ENCODE measurements around the gene BHLHA9.

The BHLHA9 gene

DNA sequence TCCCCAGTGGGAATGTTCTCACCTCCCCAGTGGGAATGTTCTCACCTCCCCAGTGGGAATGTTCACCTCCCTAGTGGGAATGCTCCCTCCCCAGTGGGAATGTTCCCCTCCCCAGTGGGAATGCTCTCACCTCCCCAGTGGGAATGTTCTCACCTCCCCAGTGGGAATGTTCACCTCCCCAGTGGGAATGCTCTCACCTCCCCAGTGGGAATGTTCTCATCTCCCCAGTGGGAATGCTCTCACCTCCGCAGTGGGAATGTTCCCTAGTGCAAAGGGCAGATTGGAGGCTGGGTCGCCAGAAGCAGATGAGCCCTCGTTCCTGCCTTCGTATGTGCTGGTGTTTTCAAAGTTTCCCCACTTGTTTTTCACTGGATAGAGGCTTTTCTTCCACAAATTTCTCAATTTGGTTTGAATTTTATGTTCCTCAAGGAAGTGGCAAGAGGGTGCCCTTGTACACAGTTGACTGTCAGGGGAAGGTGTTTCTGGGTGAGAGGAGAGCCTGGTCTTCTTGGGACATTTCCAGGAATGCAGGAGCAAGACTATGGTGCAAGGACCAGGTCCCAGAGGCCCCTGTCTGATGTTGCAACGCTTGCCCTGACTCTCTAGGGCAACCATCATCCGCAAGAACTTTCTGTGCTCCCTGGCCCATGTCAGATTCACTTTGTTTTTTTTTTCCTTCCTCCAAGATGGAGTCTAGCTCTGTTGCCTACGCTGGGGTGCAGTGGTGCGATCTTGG lies 43.2 kb downstream of the BHLHA9 start:
- TF ChIP-seq POLR2AphosphoS5 (IDR thresholded peaks at IDR 0.05; ENCODE audit: low read depth, low read length): no peak
- TF ChIP-seq SIN3A (IDR thresholded peaks at IDR 0.05; ENCODE audit: borderline replicate concordance, insufficient read depth, low read length): no peak
- no peak for TF ChIP-seq FOXP2 (optimal IDR thresholded peaks at IDR 0.05; ENCODE audit: borderline replicate concordance, extremely low read depth, extremely low read length, insufficient read depth)
- no peak for TF ChIP-seq TAF1 (IDR thresholded peaks at IDR 0.05; ENCODE audit: borderline replicate concordance, insufficient read depth, low read length)
- TF ChIP-seq, protein P1, sequence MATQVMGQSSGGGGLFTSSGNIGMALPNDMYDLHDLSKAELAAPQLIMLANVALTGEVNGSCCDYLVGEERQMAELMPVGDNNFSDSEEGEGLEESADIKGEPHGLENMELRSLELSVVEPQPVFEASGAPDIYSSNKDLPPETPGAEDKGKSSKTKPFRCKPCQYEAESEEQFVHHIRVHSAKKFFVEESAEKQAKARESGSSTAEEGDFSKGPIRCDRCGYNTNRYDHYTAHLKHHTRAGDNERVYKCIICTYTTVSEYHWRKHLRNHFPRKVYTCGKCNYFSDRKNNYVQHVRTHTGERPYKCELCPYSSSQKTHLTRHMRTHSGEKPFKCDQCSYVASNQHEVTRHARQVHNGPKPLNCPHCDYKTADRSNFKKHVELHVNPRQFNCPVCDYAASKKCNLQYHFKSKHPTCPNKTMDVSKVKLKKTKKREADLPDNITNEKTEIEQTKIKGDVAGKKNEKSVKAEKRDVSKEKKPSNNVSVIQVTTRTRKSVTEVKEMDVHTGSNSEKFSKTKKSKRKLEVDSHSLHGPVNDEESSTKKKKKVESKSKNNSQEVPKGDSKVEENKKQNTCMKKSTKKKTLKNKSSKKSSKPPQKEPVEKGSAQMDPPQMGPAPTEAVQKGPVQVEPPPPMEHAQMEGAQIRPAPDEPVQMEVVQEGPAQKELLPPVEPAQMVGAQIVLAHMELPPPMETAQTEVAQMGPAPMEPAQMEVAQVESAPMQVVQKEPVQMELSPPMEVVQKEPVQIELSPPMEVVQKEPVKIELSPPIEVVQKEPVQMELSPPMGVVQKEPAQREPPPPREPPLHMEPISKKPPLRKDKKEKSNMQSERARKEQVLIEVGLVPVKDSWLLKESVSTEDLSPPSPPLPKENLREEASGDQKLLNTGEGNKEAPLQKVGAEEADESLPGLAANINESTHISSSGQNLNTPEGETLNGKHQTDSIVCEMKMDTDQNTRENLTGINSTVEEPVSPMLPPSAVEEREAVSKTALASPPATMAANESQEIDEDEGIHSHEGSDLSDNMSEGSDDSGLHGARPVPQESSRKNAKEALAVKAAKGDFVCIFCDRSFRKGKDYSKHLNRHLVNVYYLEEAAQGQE (IDR thresholded peaks at IDR 0.05; ENCODE audit: insufficient read depth in 1 of 2, low read depth in 2 of 2, low read length in 2 of 2): no peak

DNA sequence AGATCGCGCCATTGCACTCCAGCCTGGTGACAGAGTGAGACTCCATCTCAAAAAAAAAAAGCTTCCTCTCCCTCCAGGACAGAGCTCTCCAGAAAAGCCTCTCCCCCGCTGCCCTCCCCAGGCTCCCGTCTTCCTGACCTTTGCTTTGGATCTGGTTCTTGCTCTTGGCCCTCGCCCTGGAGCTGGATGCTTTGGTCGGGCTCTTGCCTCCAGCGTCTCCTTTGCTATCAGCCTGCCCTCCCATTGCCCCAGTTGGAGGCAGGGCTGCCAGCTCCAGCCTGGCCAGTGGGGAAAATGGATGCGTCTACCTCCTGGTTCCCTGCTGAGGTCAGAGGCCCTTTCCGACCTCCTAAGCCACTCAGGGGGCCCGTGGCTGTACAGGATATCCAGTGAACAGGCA lies 45.2 kb downstream of the BHLHA9 start:
- TF ChIP-seq, protein P1 (IDR thresholded peaks at IDR 0.05; ENCODE audit: insufficient read depth in 1 of 2, low read depth in 2 of 2, low read length in 2 of 2): no peak
- TF ChIP-seq TAF1 (IDR thresholded peaks at IDR 0.05; ENCODE audit: borderline replicate concordance, insufficient read depth, low read length) (no peak), POLR2AphosphoS5 (IDR thresholded peaks at IDR 0.05; ENCODE audit: low read depth, low read length) (no peak), FOXP2 (optimal IDR thresholded peaks at IDR 0.05; ENCODE audit: borderline replicate concordance, extremely low read depth, extremely low read length, insufficient read depth) (no peak), SIN3A (IDR thresholded peaks at IDR 0.05; ENCODE audit: borderline replicate concordance, insufficient read depth, low read length) (no peak)

DNA sequence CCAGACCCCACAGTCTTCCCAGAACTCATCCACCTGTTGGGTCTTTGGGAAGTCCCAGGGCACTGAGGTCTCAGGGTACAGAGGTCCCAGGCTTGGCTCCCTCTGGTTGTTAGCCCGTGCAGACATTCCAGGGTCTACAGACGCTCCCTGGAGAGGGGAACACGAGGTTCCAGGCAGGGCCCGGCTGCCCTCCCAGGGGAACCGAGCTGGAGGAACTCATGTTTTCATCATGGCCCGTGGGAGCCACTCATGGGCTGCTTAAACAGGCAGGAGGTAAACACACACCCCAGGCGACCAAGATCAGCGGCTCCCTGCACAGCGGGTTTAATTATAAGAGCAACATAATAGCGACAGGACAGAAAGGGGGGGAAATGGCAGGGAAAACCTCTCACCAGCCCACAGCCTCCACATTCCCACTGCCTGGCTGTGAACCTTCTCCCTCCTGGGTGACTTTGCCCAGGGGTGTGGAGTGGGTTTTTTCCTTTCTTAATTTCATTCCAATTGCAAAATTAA lies 45.7 kb downstream of the BHLHA9 start:
- TF ChIP-seq SIN3A (IDR thresholded peaks at IDR 0.05; ENCODE audit: borderline replicate concordance, insufficient read depth, low read length) (no peak), FOXP2 (optimal IDR thresholded peaks at IDR 0.05; ENCODE audit: borderline replicate concordance, extremely low read depth, extremely low read length, insufficient read depth) (no peak), TAF1 (IDR thresholded peaks at IDR 0.05; ENCODE audit: borderline replicate concordance, insufficient read depth, low read length) (no peak), POLR2AphosphoS5 (IDR thresholded peaks at IDR 0.05; ENCODE audit: low read depth, low read length) (no peak)
- TF ChIP-seq, protein P1 (IDR thresholded peaks at IDR 0.05; ENCODE audit: insufficient read depth in 1 of 2, low read depth in 2 of 2, low read length in 2 of 2): no peak
